KMS-11 (cell line): ENCODE measurements around the gene FAM3C.

ENCODE experiments used
- H2AFZ ChIP-seq: fragments of 200-600 bp; sonication (generic); 2 replicates; pipeline ENCODE4 v1.6.1; 2016; ENCODE audit warnings: antibody characterized with exemption, mixed run types, low read depth
- H3K27ac ChIP-seq: fragments of 200-600 bp; sonication (generic); 2 replicates; pipeline ENCODE4 v1.6.1; 2016; ENCODE audit warnings: mild to moderate bottlenecking, mixed run types
- H3K27me3 ChIP-seq: fragments of 200-600 bp; sonication (generic); 2 replicates; pipeline ENCODE4 v1.6.1; 2017; ENCODE audit warnings: mild to moderate bottlenecking, low read depth, mixed run types, moderate library complexity; ENCODE audit not compliant: insufficient read depth
- H3K36me3 ChIP-seq: fragments of 200-600 bp; sonication (generic); 2 replicates; pipeline ENCODE4 v1.6.1; 2017; ENCODE audit warnings: mild to moderate bottlenecking, mixed run types; ENCODE audit not compliant: insufficient read depth
- H3K4me1 ChIP-seq: fragments of 200-600 bp; sonication (generic); 2 replicates; pipeline ENCODE4 v1.6.1; 2016; ENCODE audit warnings: mild to moderate bottlenecking, low read depth, mixed run types; ENCODE audit not compliant: poor library complexity, severe bottlenecking
- H3K4me2 ChIP-seq: fragments of 200-600 bp; sonication (generic); 2 replicates; pipeline ENCODE4 v1.7.0; 2016; ENCODE audit warnings: mild to moderate bottlenecking, mixed run types
- H3K4me3 ChIP-seq: fragments of 200-600 bp; sonication (generic); IDR thresholded peaks from 2 replicates; pipeline ENCODE4 v1.6.1; 2017; ENCODE audit warnings: low read depth, low read length, mixed read lengths; ENCODE audit not compliant: insufficient read depth
- H3K79me2 ChIP-seq: fragments of 200-600 bp; sonication (generic); 2 replicates; pipeline ENCODE4 v1.6.1; 2016; ENCODE audit warnings: low read depth, mixed run types; ENCODE audit not compliant: insufficient read depth
- H3K9ac ChIP-seq: fragments of 200-600 bp; sonication (generic); 2 replicates; pipeline ENCODE4 v1.6.1; 2016; ENCODE audit warnings: mild to moderate bottlenecking, mixed run types
- H4K20me1 ChIP-seq: fragments of 200-600 bp; sonication (generic); 2 replicates; pipeline ENCODE4 v1.6.1; 2016; ENCODE audit warnings: mild to moderate bottlenecking, mixed run types; ENCODE audit not compliant: insufficient read depth
- CTCF ChIP-seq: fragments of 200-600 bp; sonication (generic); conservative IDR thresholded peaks from 2 replicates; pipeline ENCODE4 v1.6.1; 2017; ENCODE audit warnings: low read depth, mild to moderate bottlenecking, antibody characterized with exemption, low read length, moderate library complexity, mixed read lengths

FAM3C gene

GRCh38 chr7:121390617-121391016 lies 5.5 kb downstream of the FAM3C start:
- H3K27ac ChIP-seq, result no peak overlapping the region
- H3K4me3 ChIP-seq, result no peak overlapping the region
- H3K36me3 ChIP-seq, result no peaks in the 10 kb centered on the region; the same call in 1 of the 2 replicates
- H4K20me1 ChIP-seq, result peaks cover 14% of the 10 kb centered on the region; the same call in 1 of the 2 replicates
- no peak overlapping the region for H3K9ac ChIP-seq
- no peak overlapping the region for H2AFZ ChIP-seq
- H3K79me2 ChIP-seq, result peaks cover 97% of the 10 kb centered on the region
- no peaks in the 10 kb centered on the region for H3K27me3 ChIP-seq
- TF ChIP-seq CTCF, result no peak
- peaks cover 85% of the 10 kb centered on the region for H3K4me1 ChIP-seq
- H3K4me2 ChIP-seq, result no peak overlapping the region

- H3K27me3 ChIP-seq, result no peaks in the 10 kb centered on the region
- peaks cover 14% of the 10 kb centered on the region; the same call in 1 of the 2 replicates for H4K20me1 ChIP-seq
- H3K9ac ChIP-seq, result no peak overlapping the region
- H3K79me2 ChIP-seq, result peaks cover 97% of the 10 kb centered on the region
- H3K4me3 ChIP-seq, result no peak overlapping the region
- no peaks in the 10 kb centered on the region; the same call in 1 of the 2 replicates for H3K36me3 ChIP-seq
- peaks cover 90% of the 10 kb centered on the region for H3K4me1 ChIP-seq
- no peak overlapping the region for H3K27ac ChIP-seq
- no peak overlapping the region for H3K4me2 ChIP-seq
- TF ChIP-seq CTCF, result no peak
- H2AFZ ChIP-seq, result no peak overlapping the region
Measured at GRCh38 chr7:121390109-121390508, 6.0 kb downstream of the FAM3C start.

- no peak overlapping the region for H2AFZ ChIP-seq
- H3K4me2 ChIP-seq, result no peak overlapping the region
- no peak for TF ChIP-seq CTCF
- no peak overlapping the region for H3K4me3 ChIP-seq
- H3K9ac ChIP-seq, result no peak overlapping the region
- no peaks in the 10 kb centered on the region for H3K27me3 ChIP-seq
- H3K36me3 ChIP-seq, result no peaks in the 10 kb centered on the region; the same call in 1 of the 2 replicates
- H3K79me2 ChIP-seq, result peaks cover 98% of the 10 kb centered on the region
- peaks cover 14% of the 10 kb centered on the region; the same call in 1 of the 2 replicates for H4K20me1 ChIP-seq
- H3K27ac ChIP-seq, result no peak overlapping the region
- H3K4me1 ChIP-seq, result peaks cover 86% of the 10 kb centered on the region
Measured at GRCh38 chr7:121388950-121389349, 7.2 kb downstream of the FAM3C start.

- peak overlapping the region; percentile 8; the same call in 1 of the 2 replicates for H3K4me2 ChIP-seq
- no peak for TF ChIP-seq CTCF
Measured at GRCh38 chr7:121385800-121386179, 10.3 kb downstream of the FAM3C start.

More at GRCh38 chr7:121385800-121386179, 10.3 kb downstream of the FAM3C start:
- H3K9ac ChIP-seq, result no peak overlapping the region
- H3K27ac ChIP-seq, result no peak overlapping the region
- H3K36me3 ChIP-seq, result no peaks in the 10 kb centered on the region
- no peaks in the 10 kb centered on the region for H3K27me3 ChIP-seq
- no peak overlapping the region for H2AFZ ChIP-seq
- peaks cover 63% of the 10 kb centered on the region for H3K4me1 ChIP-seq
- peaks cover 6% of the 10 kb centered on the region; the same call in 1 of the 2 replicates for H4K20me1 ChIP-seq
- no peak overlapping the region for H3K4me3 ChIP-seq
- H3K79me2 ChIP-seq, result peaks cover 85% of the 10 kb centered on the region
